B cell (primary cell): ENCODE results near the gene FSHR. TPM values are rescaled to one million over a fixed set of nuclear protein-coding genes. Genes with fewer than 3 reads are reported as not detected.

Experiments used
- ATAC-seq: fragments of 200-7000 bp; cut with Tn5 transposase; one replicate; pipeline ENCODE4 v1.10.0; 2021; ENCODE audit warnings: low read depth, mild to moderate bottlenecking, moderate number of reproducible peaks, moderate library complexity
- CTCF ChIA-PET: fragments of 350-600 bp; sonication (Branson Sonifier 250); formaldehyde crosslinking; loops from one replicate; lab custom pipeline; 2021; ENCODE audit warnings: antibody characterized with exemption, inconsistent platforms; lab: Charles Lee
- POLR2A ChIA-PET: fragments of 350-600 bp; sonication (Branson Sonifier 250); formaldehyde crosslinking; loops from one replicate; lab custom pipeline; 2021; ENCODE audit warnings: antibody characterized with exemption; lab: Charles Lee
- DNase-seq: peaks from one replicate; pipeline ENCODE4 v3.0.0; 2013
- H2AFZ ChIP-seq: 2 replicates; pipeline ENCODE4 v1.6.1; 2012; ENCODE audit warnings: mild to moderate bottlenecking, low read depth, low read length; ENCODE audit not compliant: insufficient read depth, poor library complexity, severe bottlenecking
- H3K27ac ChIP-seq, 2 donors: 1 replicate in 1 of 2; 2 replicates in 1 of 2; pipeline ENCODE4 v1.5.1; 2012 to 2013; ENCODE audit warnings: low read length in 2 of 2, mild to moderate bottlenecking in 2 of 2, moderate library complexity in 1 of 2
- H3K27me3 ChIP-seq, 4 experiments: fragments of 200-600 bp in 1 of 4; sonication (generic) in 1 of 4; replicated peaks in 1 of 4; 1 replicate in 2 of 4; 2 replicates in 2 of 4; pipeline versions ENCODE4 v1.6.1 to v1.7.0; 2013 to 2016; ENCODE audit warnings: low read length in 3 of 4, mild to moderate bottlenecking in 2 of 4, mixed read lengths in 1 of 4, moderate library complexity in 1 of 4; ENCODE audit not compliant: insufficient read depth in 4 of 4, control insufficient read depth in 3 of 4; ENCODE audit errors: control extremely low read depth in 1 of 4
- H3K36me3 ChIP-seq, 2 experiments: replicated peaks in 1 of 2; 1 replicate in 1 of 2; 2 replicates in 1 of 2; pipeline versions ENCODE4 v1.6.1 to v1.7.1; 2013; ENCODE audit warnings: low read length in 1 of 2; ENCODE audit not compliant: insufficient read depth in 2 of 2, control insufficient read depth in 1 of 2; ENCODE audit errors: control extremely low read depth in 1 of 2, extremely low read depth in 1 of 2
- H3K4me1 ChIP-seq, 2 donors: fragments of 200-600 bp in 1 of 2; sonication (generic) in 1 of 2; 1 replicate in 1 of 2; 2 replicates in 1 of 2; pipeline versions ENCODE4 v1.5.1 to v1.6.1; 2013 to 2017; ENCODE audit warnings: low read length in 2 of 2; ENCODE audit not compliant: control insufficient read depth in 2 of 2, insufficient read depth in 2 of 2
- H3K4me2 ChIP-seq: replicated peaks from 2 replicates; pipeline ENCODE3; 2012; ENCODE audit warnings: mild to moderate bottlenecking, low read depth, low read length; ENCODE audit not compliant: poor library complexity, severe bottlenecking
- H3K4me3 ChIP-seq, 5 experiments: fragments of 200-600 bp in 1 of 5; sonication (generic) in 1 of 5; 1 replicate in 3 of 5; 2 replicates in 2 of 5; pipeline versions ENCODE4 v1.5.1 to v1.7.0; 2011 to 2016; ENCODE audit warnings: low read length in 4 of 5, mild to moderate bottlenecking in 4 of 5, low read depth in 2 of 5, control low read depth in 1 of 5, moderate library complexity in 1 of 5; ENCODE audit not compliant: insufficient read depth in 1 of 5; ENCODE audit errors: control extremely low read depth in 1 of 5, extremely low read depth in 1 of 5
- H3K79me2 ChIP-seq: fragments of 200-600 bp; sonication (generic); one replicate; pipeline ENCODE4 v1.6.0; 2016; ENCODE audit warnings: low read length; ENCODE audit not compliant: control insufficient read depth, insufficient read depth
- H3K9ac ChIP-seq: fragments of 200-600 bp; sonication (generic); 2 replicates; pipeline ENCODE4 v1.6.1; 2017; ENCODE audit warnings: mild to moderate bottlenecking, low read length, moderate library complexity
- H3K9me3 ChIP-seq, 3 donors: one replicate each; pipeline versions ENCODE4 v1.6.1 to v1.7.1; 2013; ENCODE audit warnings: low read length in 2 of 3; ENCODE audit not compliant: control insufficient read depth in 2 of 3, insufficient read depth in 1 of 3; ENCODE audit errors: control extremely low read depth in 1 of 3
- H4K20me1 ChIP-seq: 2 replicates; pipeline ENCODE4 v1.6.0; 2012; ENCODE audit warnings: mild to moderate bottlenecking, low read length; ENCODE audit not compliant: insufficient read depth, control insufficient read depth, poor library complexity, severe bottlenecking
- H3K27ac Mint-ChIP-seq: one replicate; pipeline ENCODE4 v1.8.0; 2021; ENCODE audit warnings: mixed read lengths
- H3K27me3 Mint-ChIP-seq: one replicate; pipeline ENCODE4 v1.8.0; 2021; ENCODE audit warnings: mixed read lengths
- H3K4me1 Mint-ChIP-seq: one replicate; pipeline ENCODE4 v1.8.0; 2021; ENCODE audit warnings: mixed read lengths
- H3K4me3 Mint-ChIP-seq: one replicate; pipeline ENCODE4 v1.8.0; 2021; ENCODE audit warnings: mixed read lengths
- H3K9me3 Mint-ChIP-seq: one replicate; pipeline ENCODE4 v1.8.0; 2022; ENCODE audit warnings: mixed read lengths; ENCODE audit not compliant: insufficient read depth
- EZH2 ChIP-seq: IDR thresholded peaks from 2 replicates; pipeline ENCODE4 v1.6.1; 2012; ENCODE audit warnings: borderline replicate concordance, low read depth, mild to moderate bottlenecking, moderate library complexity, low read length; ENCODE audit not compliant: insufficient read depth, poor library complexity, severe bottlenecking
- WGBS: methylation state at CpG from one replicate; pipeline ENCODE4 v1.1.5; 2013; ENCODE audit warnings: missing lambda C conversion rate; ENCODE audit not compliant: insufficient coverage; 5-methylcytosine and 5-hydroxymethylcytosine counted together
- intact Hi-C: fragments of 100-400 bp; cut with micrococcal nuclease; formaldehyde crosslinking; loops from one replicate; pipeline ENCODE4 v1.10.0; 2022
- polyA plus RNA-seq: library from polyadenylated mRNA; depleted of rRNA; stranded (reverse); fragments of >200 nt; gene quantifications from 2 replicates; pipeline ENCODE4 v1.2.3, GENCODE V29; 2012
- small RNA-seq: library from RNA; depleted of rRNA; stranded (forward); fragments of <200 nt; gene quantifications from one replicate; pipeline ENCODE3, GENCODE V24; 2012; ENCODE audit warnings: low replicate concordance, low read depth; ENCODE audit not compliant: insufficient read length
- total RNA-seq, 2 donors: library from RNA; stranded (reverse); fragments of 120-200 nt in 1 of 2; gene quantifications; 1 replicate in 1 of 2; 2 replicates in 1 of 2; pipeline versions ENCODE4 v1.2.3 to v1.2.4, GENCODE V29; 2013 to 2022
- TF ChIP-seq, protein P1 (sequence below): fragments of 200-600 bp; IDR thresholded peaks from one replicate; pipeline ENCODE4 v1.8.0; 2022; ENCODE audit warnings: antibody characterized with exemption, mild to moderate bottlenecking

FSHR gene
- total and polyA plus RNA-seq, 2 donors (not counting 1 experiment from before 2014, with no cell fraction given) = not detected

DNA sequence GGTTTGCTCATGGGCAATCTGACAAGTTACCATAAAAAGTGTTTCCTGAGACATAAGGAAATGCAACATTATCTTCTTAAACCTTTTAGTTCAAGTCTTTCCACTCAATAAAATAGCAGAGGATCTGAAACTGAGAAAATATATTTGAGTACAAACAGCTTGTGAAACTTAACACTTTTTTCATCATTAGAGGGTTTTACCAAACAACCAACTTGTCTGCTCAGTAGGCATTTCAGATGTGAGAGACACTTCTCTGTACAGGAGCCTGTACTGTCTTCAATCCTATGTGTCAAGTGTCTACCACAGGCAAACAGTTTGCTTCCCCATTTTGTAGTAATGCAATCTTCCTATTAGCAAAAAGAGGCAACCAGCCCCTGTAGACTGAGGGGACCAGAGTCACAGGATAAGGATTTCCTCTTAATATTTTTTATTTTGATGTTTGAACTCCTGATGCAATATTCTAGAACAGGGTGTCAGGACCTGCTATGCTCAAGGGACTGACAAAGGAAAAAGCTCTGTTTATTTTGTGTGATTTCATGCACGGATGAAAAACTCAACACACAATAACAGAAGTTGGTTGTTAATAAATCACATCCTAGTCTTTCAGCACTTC, 239.7 kb downstream of the FSHR start:
- H3K27me3 Mint-ChIP-seq = peaks cover 3% of the 10 kb centered on the region
- POLR2A ChIA-PET = no interaction called here

More for the DNA sequence above, 239.7 kb downstream of the FSHR start:
- Histone ChIP-seq H2AFZ (no peak overlapping the region), H3K27me3 (no peaks in the 10 kb centered on the region), H3K27ac (no peak overlapping the region), H3K4me3 (no peak overlapping the region), H3K4me1 (no peaks in the 10 kb centered on the region), H3K9ac (no peak overlapping the region), H3K4me2 (no peak overlapping the region), H3K36me3 (no peaks in the 10 kb centered on the region), H3K79me2 (no peaks in the 10 kb centered on the region), H3K9me3 (peaks cover 0 to 6% (median 0%) of the 10 kb centered on the region in 3 donors), H4K20me1 (no peaks in the 10 kb centered on the region)
- TF ChIP-seq EZH2 = no peak
- TF ChIP-seq, protein P1, sequence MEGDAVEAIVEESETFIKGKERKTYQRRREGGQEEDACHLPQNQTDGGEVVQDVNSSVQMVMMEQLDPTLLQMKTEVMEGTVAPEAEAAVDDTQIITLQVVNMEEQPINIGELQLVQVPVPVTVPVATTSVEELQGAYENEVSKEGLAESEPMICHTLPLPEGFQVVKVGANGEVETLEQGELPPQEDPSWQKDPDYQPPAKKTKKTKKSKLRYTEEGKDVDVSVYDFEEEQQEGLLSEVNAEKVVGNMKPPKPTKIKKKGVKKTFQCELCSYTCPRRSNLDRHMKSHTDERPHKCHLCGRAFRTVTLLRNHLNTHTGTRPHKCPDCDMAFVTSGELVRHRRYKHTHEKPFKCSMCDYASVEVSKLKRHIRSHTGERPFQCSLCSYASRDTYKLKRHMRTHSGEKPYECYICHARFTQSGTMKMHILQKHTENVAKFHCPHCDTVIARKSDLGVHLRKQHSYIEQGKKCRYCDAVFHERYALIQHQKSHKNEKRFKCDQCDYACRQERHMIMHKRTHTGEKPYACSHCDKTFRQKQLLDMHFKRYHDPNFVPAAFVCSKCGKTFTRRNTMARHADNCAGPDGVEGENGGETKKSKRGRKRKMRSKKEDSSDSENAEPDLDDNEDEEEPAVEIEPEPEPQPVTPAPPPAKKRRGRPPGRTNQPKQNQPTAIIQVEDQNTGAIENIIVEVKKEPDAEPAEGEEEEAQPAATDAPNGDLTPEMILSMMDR = no peak
- intact Hi-C loops = no loop called here
- Mint-ChIP-seq H3K4me1 (no peaks in the 10 kb centered on the region), H3K27ac (no peak overlapping the region), H3K4me3 (no peak overlapping the region), H3K9me3 (no peaks in the 10 kb centered on the region)
- ATAC-seq (no peak), DNase-seq (no peak)
- no CpG with 5 or more reads among the region's 1 CpG for WGBS
- CTCF ChIA-PET = no interaction called here

Small RNAs within 50 kb of the gene (small RNA-seq; reads per million reads assigned to genes)
- gene MIR548BA = not detected
